VCaP (cell line): ENCODE data around the gene ARPC2.
A peak's percentile ranks its signal among the peaks of the same experiment; 100 is the strongest.

Experiments used
- H3K27ac ChIP-seq: fragments of 450-650 bp; 2 replicates; pipeline ENCODE4 v1.5.1; 2017
- CTCF ChIP-seq: fragments of 450-650 bp; conservative IDR thresholded peaks from 2 replicates; pipeline ENCODE4 v1.5.1; 2017; ENCODE audit warnings: mild to moderate bottlenecking, moderate library complexity

ARPC2 gene

GRCh38 chr2:218180467-218181114 lies 36.4 kb upstream of the ARPC2 start:
- no peak for TF ChIP-seq CTCF
- no peak overlapping the region for H3K27ac ChIP-seq

- H3K27ac ChIP-seq = no peak overlapping the region
- no peak for TF ChIP-seq CTCF
Observed at GRCh38 chr2:218184331-218184730, 32.7 kb upstream of the ARPC2 start.

GRCh38 chr2:218186355-218186766 lies 30.6 kb upstream of the ARPC2 start:
- peak; percentile 88 for TF ChIP-seq CTCF
- H3K27ac ChIP-seq = no peak overlapping the region

GRCh38 chr2:218186876-218187275 lies 30.1 kb upstream of the ARPC2 start:
- H3K27ac ChIP-seq = no peak overlapping the region
- TF ChIP-seq CTCF = no peak

GRCh38 chr2:218187296-218188015 lies 29.5 kb upstream of the ARPC2 start:
- no peak for TF ChIP-seq CTCF
- no peak overlapping the region for H3K27ac ChIP-seq

GRCh38 chr2:218188528-218188927 lies 28.5 kb upstream of the ARPC2 start:
- no peak overlapping the region for H3K27ac ChIP-seq
- TF ChIP-seq CTCF = no peak

GRCh38 chr2:218192902-218193430 lies 24.0 kb upstream of the ARPC2 start:
- no peak for TF ChIP-seq CTCF
- H3K27ac ChIP-seq = no peak overlapping the region
